GM18507 (cell line): ENCODE data around the gene RNF186.
"Not testable (repeated sequence)": the region's sequence is repeated elsewhere in the genome, so short reads cannot be mapped to it uniquely, and the experiment has no call there.

Source experiments
- DNase-seq: peaks from one replicate; pipeline ENCODE4 v3.0.0; 2011; ENCODE audit warnings: low read depth; ENCODE audit not compliant: insufficient read length; ENCODE audit errors: extremely low spot score
- FAIRE-seq: peaks from 2 replicates; lab custom pipeline; 2011; peaks lifted over from hg19 to GRCh38; lab: Jason Lieb, UNC

Gene RNF186

DNA sequence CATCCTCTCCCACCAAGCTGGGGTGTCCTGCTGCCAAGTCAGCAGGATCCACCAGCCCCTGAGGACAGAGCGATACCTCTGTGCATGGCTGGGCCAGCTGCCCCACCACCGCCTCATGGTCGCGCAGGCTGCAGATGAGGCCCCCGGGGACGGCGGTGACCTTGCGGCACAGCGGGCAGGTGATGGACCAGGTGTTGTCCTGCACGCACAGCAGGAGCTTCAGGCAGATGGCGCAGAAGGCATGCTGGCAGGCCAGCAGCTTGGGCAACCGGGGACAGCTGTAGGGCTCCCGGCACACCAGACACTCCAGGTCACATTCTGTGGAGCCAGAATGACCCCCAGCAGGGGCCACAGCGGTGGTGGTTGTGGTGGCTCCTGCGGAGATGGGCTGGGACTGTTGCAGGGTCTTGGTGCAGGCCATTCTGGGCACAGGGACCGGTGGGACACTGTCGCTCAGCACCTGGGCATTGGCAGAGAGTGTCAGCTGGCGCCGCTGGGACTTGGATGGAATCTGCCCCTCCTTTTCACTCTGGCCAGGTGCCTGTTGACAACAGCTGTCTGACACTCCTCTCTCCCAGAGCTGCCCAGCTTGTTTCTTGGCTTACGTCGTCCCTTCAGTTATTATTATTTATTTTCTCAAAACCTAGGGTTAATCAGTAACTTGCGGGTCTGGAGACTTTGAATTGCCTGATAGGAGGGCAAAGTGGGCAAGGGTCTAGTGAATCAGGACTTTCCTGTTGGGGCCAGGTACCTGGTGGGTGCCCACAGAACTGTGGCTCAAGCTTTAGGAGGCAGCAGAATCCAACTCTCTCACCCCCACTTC, at the start of gene RNF186:
Gene RNF186, minus strand, starts transcription at position 603 of the 823 bp plus-strand sequence. Its CDS starts 182 bp downstream, at position 421.
- FAIRE-seq (no peak), DNase-seq (no peak)

DNA sequence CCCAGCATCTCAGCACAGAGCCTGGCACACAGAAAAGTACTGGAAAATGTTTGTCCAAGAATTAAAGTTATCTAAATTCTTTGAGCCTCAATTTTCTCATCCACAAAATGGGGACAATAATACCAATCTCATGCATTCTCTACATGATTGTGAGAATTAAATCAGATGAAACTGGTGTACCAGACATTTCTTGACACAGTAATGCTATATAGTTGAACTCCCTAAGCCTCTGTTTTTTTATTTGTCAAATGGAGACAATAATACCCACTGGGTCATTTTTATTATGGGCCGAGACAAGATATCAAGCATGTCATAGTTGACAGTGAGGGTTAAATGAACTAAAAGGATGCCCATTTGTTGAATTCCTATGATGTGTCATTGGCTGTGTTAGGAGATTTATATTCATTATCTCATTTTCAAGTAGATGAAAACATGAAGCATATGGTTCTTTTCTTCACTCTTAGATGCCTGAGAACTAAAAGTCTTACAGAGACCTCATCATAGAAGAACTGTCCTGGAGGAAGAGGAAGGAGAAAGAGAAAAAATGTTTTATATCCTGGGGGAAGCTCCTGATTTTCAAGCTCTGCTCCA, 49.6 kb upstream of the RNF186 start:
- FAIRE-seq (no peak), DNase-seq (no peak)

GRCh38 chr1:19862944-19863343, 47.9 kb upstream of the RNF186 start:
- DNase-seq, result no peak

DNA sequence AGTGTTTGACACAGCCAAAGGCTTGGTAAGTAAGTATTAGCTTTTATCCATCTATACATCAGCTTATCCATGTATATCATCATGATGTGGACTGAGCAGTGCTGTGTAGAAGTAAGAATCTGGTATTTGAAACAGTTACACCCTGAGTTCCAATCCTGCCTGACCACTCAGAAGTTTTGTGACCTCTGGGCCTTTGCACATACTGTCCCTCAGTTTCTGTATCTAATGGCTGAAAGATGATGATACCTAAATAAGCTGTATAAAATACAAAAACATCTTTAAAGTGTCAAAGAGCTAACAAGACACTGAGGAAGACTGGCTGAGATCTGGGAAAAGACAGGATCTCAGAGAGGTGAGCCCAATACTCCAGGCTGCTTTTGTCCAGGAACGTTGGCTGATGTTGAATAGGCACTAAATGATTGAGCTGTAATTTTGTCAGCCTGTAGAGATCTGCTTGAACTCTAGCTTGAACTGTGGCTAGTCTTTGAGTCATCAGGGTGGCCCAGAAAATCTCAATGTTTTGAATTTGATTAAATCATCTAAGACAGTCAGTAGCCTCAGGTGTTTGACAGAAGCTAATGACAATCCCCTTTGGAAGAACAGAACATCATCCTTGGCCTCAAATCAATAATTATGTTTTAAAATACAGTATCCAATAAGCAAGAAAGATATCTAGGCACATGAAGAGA, 46.9 kb upstream of the RNF186 start:
- DNase-seq (no peak), FAIRE-seq (no peak)

More at GRCh38 chr1:19862944-19863343, 47.9 kb upstream of the RNF186 start:
- FAIRE-seq, result no peak

- DNase-seq, result no peak
- FAIRE-seq, result no peak
These were observed 46.0 kb upstream of the RNF186 start for GRCh38 chr1:19861034-19861433.

GRCh38 chr1:19860418-19860817, 45.3 kb upstream of the RNF186 start:
- DNase-seq, result no peak
- no peak for FAIRE-seq

- FAIRE-seq, result no peak
These were observed 44.8 kb upstream of the RNF186 start for GRCh38 chr1:19859876-19860275.

DNA sequence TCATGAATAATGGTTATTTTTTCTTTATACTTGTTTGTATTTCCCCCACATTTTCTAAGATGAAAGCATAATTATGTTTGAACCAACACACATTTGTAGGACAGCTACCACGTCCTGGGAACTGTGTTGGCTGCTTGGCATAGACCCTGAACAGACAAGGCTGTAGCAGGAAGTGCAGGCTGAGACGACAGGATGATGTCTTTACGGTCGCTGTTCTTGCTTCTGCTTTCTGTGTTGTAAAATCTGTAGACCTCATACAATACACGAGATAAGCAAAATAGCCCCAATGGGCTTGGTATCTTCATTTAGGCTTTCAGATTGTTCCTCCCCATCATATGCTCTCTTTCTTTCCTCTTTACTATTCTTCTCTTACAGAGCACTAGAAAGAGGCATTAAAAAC, 43.8 kb upstream of the RNF186 start:
- DNase-seq, result no peak
- peak; percentile 29 for FAIRE-seq

More at GRCh38 chr1:19859876-19860275, 44.8 kb upstream of the RNF186 start:
- DNase-seq, result no peak

DNA sequence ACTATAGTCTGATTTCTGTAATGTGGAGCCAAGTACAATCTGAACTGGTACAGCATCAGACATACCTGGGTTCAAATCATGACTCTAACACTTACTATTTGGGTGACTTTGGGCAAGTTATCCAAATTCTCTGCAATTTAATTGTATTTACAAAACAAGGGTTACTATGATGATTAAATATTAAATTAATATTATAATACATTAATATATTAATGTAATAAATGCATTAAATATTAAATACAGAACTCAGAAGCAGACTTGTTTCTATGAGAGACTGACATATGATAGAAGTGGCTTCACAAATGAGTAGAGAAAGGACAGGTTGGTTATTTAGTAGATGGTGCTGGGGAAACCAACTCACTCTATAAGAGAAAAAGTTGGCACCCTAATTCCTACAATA, 39.8 kb upstream of the RNF186 start:
- DNase-seq (no peak), FAIRE-seq (no peak)

DNA sequence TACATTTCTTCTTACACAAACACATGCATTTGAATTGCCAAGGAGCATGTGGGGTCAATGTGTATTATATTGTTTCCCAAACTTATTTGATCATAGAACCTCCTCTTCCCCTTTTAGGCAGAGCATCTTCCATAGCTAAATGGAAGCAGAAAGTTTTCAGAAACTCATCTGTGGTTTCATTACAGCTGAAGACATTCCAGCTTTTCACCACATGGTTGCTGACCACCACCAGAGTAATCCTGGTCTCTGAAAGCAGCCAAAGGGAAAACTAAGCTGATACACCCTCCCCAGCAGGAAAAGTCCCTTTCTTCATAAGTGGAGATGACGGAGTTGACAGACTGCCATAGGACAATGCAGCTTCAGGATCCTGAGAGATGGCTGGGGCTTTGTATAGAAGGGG, 37.0 kb upstream of the RNF186 start:
- DNase-seq, result no peak
- FAIRE-seq, result no peak

DNA sequence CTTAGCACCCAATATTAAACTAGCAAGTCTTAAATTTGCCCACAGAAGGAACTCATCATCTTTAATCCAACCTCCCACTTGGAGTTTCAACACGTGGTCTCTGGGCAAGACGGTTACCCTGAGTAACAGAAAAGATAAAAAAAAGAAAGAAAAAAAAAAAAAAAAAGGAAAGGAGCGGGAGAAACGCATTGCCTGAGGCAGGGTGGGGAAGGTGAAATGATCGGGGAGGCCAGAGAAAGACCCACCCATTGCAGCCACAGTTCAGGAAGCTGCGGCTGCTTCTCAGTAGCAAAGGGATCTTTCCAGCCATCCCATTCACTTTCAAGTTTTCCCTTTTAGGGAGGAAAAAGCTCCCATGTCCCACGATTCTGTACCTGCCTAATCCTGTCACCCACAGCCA, 35.1 kb upstream of the RNF186 start:
- no peak for DNase-seq
- FAIRE-seq, result no peak

GRCh38 chr1:19849307-19849706, 34.2 kb upstream of the RNF186 start:
- DNase-seq, FAIRE-seq: not testable (repeated sequence)

GRCh38 chr1:19847334-19847733, 32.3 kb upstream of the RNF186 start:
- not testable (repeated sequence) for FAIRE-seq, DNase-seq

DNA sequence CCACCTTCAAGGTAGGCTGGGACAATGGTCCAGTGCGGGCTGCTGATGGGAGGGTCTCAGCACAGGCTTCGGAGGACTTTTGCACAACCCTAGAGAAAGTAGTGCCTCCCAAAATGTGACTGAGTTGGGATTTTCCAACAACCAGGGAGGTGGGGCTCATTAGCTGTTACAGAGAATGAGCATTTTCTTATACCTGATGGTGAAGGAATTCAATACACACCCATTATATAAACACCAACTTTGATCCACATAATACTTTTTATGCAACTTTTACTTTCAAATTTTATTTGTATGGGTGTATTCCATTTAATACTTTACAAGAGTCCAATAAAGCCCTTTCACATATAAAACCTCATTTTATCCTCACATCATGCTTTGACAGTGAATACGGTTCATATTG, 31.3 kb upstream of the RNF186 start:
- DNase-seq, result no peak
- no peak for FAIRE-seq

GRCh38 chr1:19845555-19845954, 30.5 kb upstream of the RNF186 start:
- no peak for FAIRE-seq
- DNase-seq, result no peak

GRCh38 chr1:19844731-19845495, 29.8 kb upstream of the RNF186 start:
- FAIRE-seq, result no peak

GRCh38 chr1:19840228-19840627, 25.1 kb upstream of the RNF186 start:
- FAIRE-seq (no peak), DNase-seq (no peak)

More at GRCh38 chr1:19844731-19845495, 29.8 kb upstream of the RNF186 start:
- DNase-seq, result no peak

DNA sequence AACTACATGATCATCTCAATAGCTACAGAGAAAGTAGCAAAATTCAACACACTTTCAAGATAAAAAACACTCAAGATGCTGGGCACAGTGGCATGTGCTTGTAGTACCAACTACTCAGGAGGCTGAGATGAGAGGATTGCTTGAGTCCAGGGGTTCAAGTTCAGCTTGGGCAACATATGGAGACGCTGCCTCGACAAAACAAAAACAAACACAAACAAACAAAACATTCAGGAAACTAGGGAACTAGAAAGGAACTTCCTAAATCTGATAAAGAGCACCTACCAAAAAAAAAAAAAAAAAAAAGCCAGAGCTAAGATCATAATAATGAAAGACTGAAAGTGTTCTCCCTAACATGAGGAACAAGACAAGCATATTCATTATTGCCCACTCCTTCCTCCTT, 22.8 kb upstream of the RNF186 start:
- FAIRE-seq, result no peak
- no peak for DNase-seq

DNA sequence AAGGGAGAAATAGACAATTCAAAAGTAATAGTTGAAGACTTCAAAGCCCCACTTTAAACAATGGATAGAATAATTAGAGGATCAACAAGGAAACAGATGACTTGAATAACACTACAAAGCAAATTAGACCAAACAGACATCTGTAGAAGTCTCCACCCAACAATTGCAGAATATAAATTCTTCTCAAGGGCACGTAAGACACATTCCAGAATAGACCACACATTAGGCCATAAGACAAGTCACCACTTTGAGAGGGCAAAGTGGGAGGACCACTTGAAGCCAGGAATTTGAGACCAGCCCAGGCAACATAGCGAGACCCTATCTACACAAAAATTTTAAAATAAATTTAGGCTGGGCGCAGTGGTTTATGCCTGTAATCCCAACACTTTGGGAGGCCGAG, 20.5 kb upstream of the RNF186 start:
- DNase-seq (no peak), FAIRE-seq (no peak)

DNA sequence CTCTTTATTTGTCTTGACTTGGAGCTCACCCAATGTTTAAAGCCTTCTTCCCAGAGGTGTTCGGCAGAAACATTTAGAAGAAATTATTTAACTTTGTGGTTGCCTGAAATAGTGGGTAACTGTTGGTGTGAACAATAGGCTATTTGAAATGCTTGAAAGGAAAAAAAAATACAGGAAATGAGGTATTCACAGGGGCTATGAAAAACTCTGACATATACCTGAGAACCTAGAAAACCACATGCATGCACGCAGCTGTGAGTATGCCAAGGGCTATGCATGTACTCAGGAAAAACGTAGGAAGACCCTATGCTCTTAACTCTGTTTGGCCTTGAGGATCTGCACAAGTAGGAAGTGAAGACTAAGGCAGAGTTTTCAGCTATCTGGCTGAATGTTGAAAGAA, 16.4 kb upstream of the RNF186 start:
- FAIRE-seq (no peak), DNase-seq (no peak)
